IMR-90 (cell line): ENCODE results near the gene FMO1. TPM values are rescaled to one million over a fixed set of nuclear protein-coding genes. Genes with fewer than 3 reads are reported as not detected.

Experiments used
- ATAC-seq: fragments of 200-7000 bp; cut with Tn5 transposase; 2 replicates; pipeline ENCODE4 v1.9.1; 2020; ENCODE audit warnings: low read depth, mild to moderate bottlenecking, moderate library complexity
- BruUV-seq: library from RNA; stranded (reverse); fragments of 400-500 nt; replicated peaks from 2 replicates; lab custom pipeline; 2021; lab: Mats Ljungman, UMichigan
- CTCF ChIA-PET: fragments of 300-600 bp; formaldehyde crosslinking; extraction: SDS; loops from one replicate; lab custom pipeline; 2021; ENCODE audit warnings: antibody characterized with exemption; lab: Yijun Ruan, JAX
- POLR2A ChIA-PET: fragments of 300-600 bp; sonication (Branson Sonifier 250); formaldehyde crosslinking; loops from one replicate; lab custom pipeline; 2022; ENCODE audit warnings: antibody characterized with exemption; ENCODE audit not compliant: unreplicated experiment; lab: Charles Lee
- DNase-seq: peaks from one replicate; pipeline ENCODE4 v3.0.0; 2013
- H2AFZ ChIP-seq: replicated peaks from 2 replicates; pipeline ENCODE3; 2013; ENCODE audit warnings: low read length, mild to moderate bottlenecking; ENCODE audit not compliant: poor library complexity
- H2AK5ac ChIP-seq: 2 replicates; pipeline ENCODE4 v1.6.1; 2013; ENCODE audit warnings: low read depth, low read length, inconsistent platforms
- H2AK9ac ChIP-seq: replicated peaks from 2 replicates; pipeline ENCODE3; 2013; ENCODE audit warnings: mild to moderate bottlenecking, low read depth, low read length, moderate library complexity; ENCODE audit not compliant: poor library complexity
- H2BK120ac ChIP-seq: 2 replicates; pipeline ENCODE4 v1.6.1; 2013; ENCODE audit warnings: low read depth, low read length, inconsistent platforms
- H2BK15ac ChIP-seq: 3 replicates; pipeline ENCODE4 v1.6.1; 2013; ENCODE audit warnings: low read depth, low read length, inconsistent platforms
- H2BK20ac ChIP-seq: 2 replicates; pipeline ENCODE4 v1.6.1; 2013; ENCODE audit warnings: low read depth, mild to moderate bottlenecking, inconsistent platforms, low read length, moderate library complexity
- H2BK5ac ChIP-seq: 2 replicates; pipeline ENCODE4 v1.6.1; 2013; ENCODE audit warnings: mild to moderate bottlenecking, low read depth, low read length, inconsistent platforms; ENCODE audit not compliant: poor library complexity, severe bottlenecking
- H3K14ac ChIP-seq: replicated peaks from 2 replicates; pipeline ENCODE4 v1.6.1; 2013; ENCODE audit warnings: low read depth, low read length, inconsistent platforms
- H3K18ac ChIP-seq: 2 replicates; pipeline ENCODE4 v1.6.1; 2013; ENCODE audit warnings: low read depth, low read length, control low read depth
- H3K23ac ChIP-seq: 2 replicates; pipeline ENCODE4 v1.6.1; 2013; ENCODE audit warnings: low read depth, low read length, inconsistent platforms
- H3K27ac ChIP-seq: 2 replicates; pipeline ENCODE4 v1.5.1; 2013; ENCODE audit warnings: mild to moderate bottlenecking, control low read depth, low read length; ENCODE audit not compliant: insufficient read depth
- H3K27me3 ChIP-seq: 2 replicates; pipeline ENCODE4 v1.6.1; 2013; ENCODE audit warnings: low read length; ENCODE audit not compliant: control insufficient read depth, insufficient read depth
- H3K36me3 ChIP-seq: 2 replicates; pipeline ENCODE4 v1.6.1; 2013; ENCODE audit warnings: low read length, mixed read lengths; ENCODE audit not compliant: control insufficient read depth, insufficient read depth
- H3K4ac ChIP-seq: 2 replicates; pipeline ENCODE4 v1.6.1; 2013; ENCODE audit warnings: low read depth, low read length, inconsistent platforms
- H3K4me1 ChIP-seq: 2 replicates; pipeline ENCODE4 v1.6.1; 2013; ENCODE audit warnings: low read length, mixed read lengths; ENCODE audit not compliant: control insufficient read depth, insufficient read depth
- H3K4me2 ChIP-seq: 2 replicates; pipeline ENCODE4 v1.6.1; 2013; ENCODE audit warnings: low read depth, mild to moderate bottlenecking, control low read depth, low read length, moderate library complexity
- H3K4me3 ChIP-seq: 2 replicates; pipeline ENCODE4 v1.5.1; 2013; ENCODE audit warnings: low read depth, mild to moderate bottlenecking, control low read depth, low read length, moderate library complexity; ENCODE audit not compliant: insufficient read depth
- H3K56ac ChIP-seq: 2 replicates; pipeline ENCODE4 v1.6.1; 2013; ENCODE audit warnings: low read length, inconsistent platforms; ENCODE audit not compliant: insufficient read depth; ENCODE audit errors: extremely low read depth
- H3K79me1 ChIP-seq, 2 experiments: 2 replicates each; pipeline ENCODE4 v1.6.1; 2013; ENCODE audit warnings: low read length in 2 of 2, inconsistent platforms in 1 of 2, low read depth in 1 of 2
- H3K9ac ChIP-seq: 2 replicates; pipeline ENCODE4 v1.6.1; 2013; ENCODE audit warnings: low read depth, low read length, control low read depth
- H3K9me1 ChIP-seq: 2 replicates; pipeline ENCODE4 v1.6.1; 2013; ENCODE audit warnings: low read length, inconsistent platforms; ENCODE audit not compliant: insufficient read depth
- H3K9me3 ChIP-seq: 2 replicates; pipeline ENCODE4 v1.6.1; 2013; ENCODE audit warnings: low read length; ENCODE audit not compliant: control insufficient read depth, insufficient read depth
- H4K20me1 ChIP-seq: 2 replicates; pipeline ENCODE4 v1.6.1; 2013; ENCODE audit warnings: low read length, inconsistent platforms; ENCODE audit not compliant: insufficient read depth
- H4K5ac ChIP-seq: 2 replicates; pipeline ENCODE4 v1.6.1; 2013; ENCODE audit warnings: mild to moderate bottlenecking, low read depth, low read length, control low read depth
- H4K8ac ChIP-seq, 2 experiments: 2 replicates each; pipeline ENCODE4 v1.6.1; 2013; ENCODE audit warnings: low read depth in 2 of 2, low read length in 2 of 2, control low read depth in 1 of 2, inconsistent platforms in 1 of 2
- H4K91ac ChIP-seq: 2 replicates; pipeline ENCODE4 v1.6.1; 2013; ENCODE audit warnings: low read depth, low read length, inconsistent platforms; ENCODE audit not compliant: insufficient read depth
- CEBPB ChIP-seq: IDR thresholded peaks from 2 replicates; pipeline ENCODE4 v1.6.1; 2012; ENCODE audit warnings: low read depth, low read length, improper control_type of control experiment
- MXI1 ChIP-seq: IDR thresholded peaks from 2 replicates; pipeline ENCODE4 v1.6.1; 2012; ENCODE audit warnings: low read depth, mild to moderate bottlenecking, low read length, moderate library complexity, borderline replicate concordance
- POLR2A ChIP-seq: IDR thresholded peaks from 2 replicates; pipeline ENCODE4 v1.6.1; 2012; ENCODE audit warnings: mild to moderate bottlenecking, low read depth, low read length
- RCOR1 ChIP-seq: IDR thresholded peaks from 2 replicates; pipeline ENCODE4 v1.6.1; 2012; ENCODE audit warnings: mild to moderate bottlenecking, low read length, improper control_type of control experiment; ENCODE audit not compliant: insufficient replicate concordance
- SMC3 ChIP-seq: fragments of 150-350 bp; IDR thresholded peaks from 2 replicates; pipeline ENCODE4 v1.6.1; 2016; ENCODE audit warnings: low read depth, mild to moderate bottlenecking, antibody characterized with exemption, low read length, moderate library complexity
- USF2 ChIP-seq: fragments of 150-350 bp; IDR thresholded peaks from 2 replicates; pipeline ENCODE4 v1.6.1; 2017; ENCODE audit warnings: mild to moderate bottlenecking, antibody characterized with exemption, low read length, low read depth
- WGBS, 2 experiments: methylation state at CpG; one replicate each; pipeline versions ENCODE4 v1.1.5 to v1.1.7; 2013; ENCODE audit warnings: missing lambda C conversion rate in 2 of 2; ENCODE audit not compliant: insufficient read length in 1 of 2; ENCODE audit errors: extremely low coverage in 2 of 2; 5-methylcytosine and 5-hydroxymethylcytosine counted together
- dilution Hi-C: fragments of 300-500 bp; cut with HindIII; formaldehyde crosslinking; loops from one replicate; pipeline ENCODE4 v1.14.3; 2018; ENCODE audit warnings: low sequenced_read_pairs; ENCODE audit not compliant: unreplicated experiment
- in situ Hi-C: fragments of 300-500 bp; cut with MboI; formaldehyde crosslinking; loops from 3 replicates; pipeline ENCODE4 v1.14.3; 2019; ENCODE audit warnings: low sequenced_read_pairs, inconsistent platforms, mixed read lengths
- intact Hi-C: fragments of 100-400 bp; cut with micrococcal nuclease; formaldehyde crosslinking; loops from 2 replicates; pipeline ENCODE4 v1.10.0; 2022
- polyA plus RNA-seq, 3 experiments: library from polyadenylated mRNA; depleted of rRNA; stranded (reverse); fragments of >200 nt; gene quantifications; 2 replicates each; pipeline ENCODE4 v1.2.3, GENCODE V29; 2012; ENCODE audit warnings: low replicate concordance in 1 of 3
- total RNA-seq: library from RNA; depleted of rRNA; stranded (reverse); fragments of >200 nt; gene quantifications from 2 replicates; pipeline ENCODE4 v1.2.3, GENCODE V29; 2012

FMO1 gene
- total and polyA plus RNA-seq, 2 of the 4 experiments (the other 2 are of a cell fraction): not detected

- CTCF ChIA-PET: no interaction called here
Observed at GRCh38 chr1:171266930-171267329, 18.6 kb downstream of the FMO1 start.

More at GRCh38 chr1:171266930-171267329, 18.6 kb downstream of the FMO1 start:
- no peak overlapping the region for H3K27ac ChIP-seq
- TF ChIP-seq RCOR1 (no peak), MXI1 (no peak), USF2 (no peak), CEBPB (no peak), POLR2A (no peak), SMC3 (no peak)
- H3K18ac ChIP-seq: no peak overlapping the region
- H3K27me3 ChIP-seq: no peaks in the 10 kb centered on the region
- no peak overlapping the region for H2AFZ ChIP-seq
- H4K20me1 ChIP-seq: no peaks in the 10 kb centered on the region
- H2BK15ac ChIP-seq: no peak overlapping the region
- no peaks in the 10 kb centered on the region for H3K36me3 ChIP-seq
- no peak overlapping the region for H2AK9ac ChIP-seq
- ATAC-seq (no peak), DNase-seq (no peak)
- H2BK5ac ChIP-seq: no peak overlapping the region
- no peak overlapping the region for H3K23ac ChIP-seq
- no peak overlapping the region for H3K56ac ChIP-seq
- POLR2A ChIA-PET: no interaction called here
- no peaks in the 10 kb centered on the region for H3K79me1 ChIP-seq
- H3K9ac ChIP-seq: no peak overlapping the region
- H4K5ac ChIP-seq: no peak overlapping the region
- in situ Hi-C loops (no loop called here), intact Hi-C loops (no loop called here), dilution Hi-C loops (no loop called here)
- WGBS, 2 experiments: no CpG with 5 or more reads among the region's 4 CpGs
- H3K4me2 ChIP-seq: no peak overlapping the region
- no peak overlapping the region for H4K8ac ChIP-seq
- H3K4me1 ChIP-seq: no peaks in the 10 kb centered on the region
- no peak overlapping the region for H2BK20ac ChIP-seq
- H3K4me3 ChIP-seq: no peak overlapping the region
- no peak overlapping the region for H2AK5ac ChIP-seq
- no peak overlapping the region for H2BK120ac ChIP-seq
- H3K9me3 ChIP-seq: no peaks in the 10 kb centered on the region
- no peak overlapping the region for H4K91ac ChIP-seq
- H3K14ac ChIP-seq: no peak overlapping the region
- no peak overlapping the region for H3K4ac ChIP-seq
- no peaks in the 10 kb centered on the region for H3K9me1 ChIP-seq
- BruUV-seq: no TSS peak
